ENCODE measurements around the gene LIG4. TPM values are rescaled to one million over a fixed set of nuclear protein-coding genes. Genes with fewer than 3 reads are reported as not detected.

The LIG4 gene
- total RNA-seq, 4 donors from 2014 or later, result 10.2 to 18.7 (median 14.9) TPM

GRCh38 chr13:108158746-108159145, 56.6 kb downstream of the LIG4 start:
- 77 to 88% methylated on average over 12 of the region's 12 CpGs for WGBS, 2 donors
- Histone ChIP-seq H3K27ac (no peak overlapping the region), H3K4me1 (no peaks in the 10 kb centered on the region), H3K9me3 (no peaks in the 10 kb centered on the region), H3K4me3 (replicated peaks in 1 of 3) (no peak overlapping the region), H3K36me3 (no peaks in the 10 kb centered on the region), H3K27me3 (no peaks in the 10 kb centered on the region)
- TF ChIP-seq POLR2A (IDR thresholded peaks at IDR 0.05), result no peak
- TF ChIP-seq, protein P1, sequence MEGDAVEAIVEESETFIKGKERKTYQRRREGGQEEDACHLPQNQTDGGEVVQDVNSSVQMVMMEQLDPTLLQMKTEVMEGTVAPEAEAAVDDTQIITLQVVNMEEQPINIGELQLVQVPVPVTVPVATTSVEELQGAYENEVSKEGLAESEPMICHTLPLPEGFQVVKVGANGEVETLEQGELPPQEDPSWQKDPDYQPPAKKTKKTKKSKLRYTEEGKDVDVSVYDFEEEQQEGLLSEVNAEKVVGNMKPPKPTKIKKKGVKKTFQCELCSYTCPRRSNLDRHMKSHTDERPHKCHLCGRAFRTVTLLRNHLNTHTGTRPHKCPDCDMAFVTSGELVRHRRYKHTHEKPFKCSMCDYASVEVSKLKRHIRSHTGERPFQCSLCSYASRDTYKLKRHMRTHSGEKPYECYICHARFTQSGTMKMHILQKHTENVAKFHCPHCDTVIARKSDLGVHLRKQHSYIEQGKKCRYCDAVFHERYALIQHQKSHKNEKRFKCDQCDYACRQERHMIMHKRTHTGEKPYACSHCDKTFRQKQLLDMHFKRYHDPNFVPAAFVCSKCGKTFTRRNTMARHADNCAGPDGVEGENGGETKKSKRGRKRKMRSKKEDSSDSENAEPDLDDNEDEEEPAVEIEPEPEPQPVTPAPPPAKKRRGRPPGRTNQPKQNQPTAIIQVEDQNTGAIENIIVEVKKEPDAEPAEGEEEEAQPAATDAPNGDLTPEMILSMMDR (IDR thresholded peaks at IDR 0.05), result no peak
- intact Hi-C loops (cut with DNase I), result loop anchor here (10.0 kb wide), 1 partner anchor 944 kb away; no protein-coding TSS in a partner anchor
- DNase-seq, result no peak

Other genes starting within 250 kb of the LIG4 start
- gene ABHD13, start 2.9 kb upstream of the LIG4 start, total RNA-seq, result 10 to 100 TPM; 12.6 to 21.4 (median 18.4) TPM
- 1 to 10 TPM; 1.3 to 4.6 (median 2.6) TPM for gene TNFSF13B, start 54.2 kb upstream of the LIG4 start, total RNA-seq

Measured in thyroid gland (tissue), 4 donors.